ENCODE results near the gene TEP1.
"Not testable (repeated sequence)": the region's sequence is repeated elsewhere in the genome, so short reads cannot be mapped to it uniquely, and the experiment has no call there.

Gene TEP1

DNA sequence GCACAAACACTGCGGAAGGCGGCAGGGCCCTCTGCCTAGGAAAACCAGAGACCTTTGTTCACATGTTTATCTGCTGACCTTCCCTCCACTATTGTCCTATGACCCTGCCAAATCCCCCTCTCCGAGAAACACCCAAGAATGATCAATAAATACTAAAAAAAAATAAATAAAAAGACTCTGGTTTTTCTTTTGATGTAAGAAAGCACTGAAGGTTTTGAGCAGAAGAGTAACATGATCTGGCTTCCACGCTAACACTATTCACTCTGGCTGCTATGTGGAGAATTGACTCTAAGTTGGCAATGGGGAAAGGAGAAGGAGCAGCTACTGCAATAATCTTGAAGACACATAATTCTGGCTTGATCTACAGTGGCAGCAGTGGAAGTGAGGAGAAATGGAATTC, 30.3 kb upstream of the TEP1 start:
- peaks cover 37% of the 10 kb centered on the region for H3K36me3 ChIP-seq (ENCODE audit: insufficient read depth, low read depth, low read length)
- not testable (repeated sequence) for H3K27ac ChIP-seq (ENCODE audit: low read length); H3K4me1 ChIP-seq (ENCODE audit: insufficient read depth, low read length); H3K27me3 ChIP-seq (ENCODE audit: insufficient read depth, low read length); H3K4me3 ChIP-seq (ENCODE audit: low read length); H3K9ac ChIP-seq (ENCODE audit: low read depth, low read length); H3K9me3 ChIP-seq (ENCODE audit: insufficient read depth, low read depth, low read length)

DNA sequence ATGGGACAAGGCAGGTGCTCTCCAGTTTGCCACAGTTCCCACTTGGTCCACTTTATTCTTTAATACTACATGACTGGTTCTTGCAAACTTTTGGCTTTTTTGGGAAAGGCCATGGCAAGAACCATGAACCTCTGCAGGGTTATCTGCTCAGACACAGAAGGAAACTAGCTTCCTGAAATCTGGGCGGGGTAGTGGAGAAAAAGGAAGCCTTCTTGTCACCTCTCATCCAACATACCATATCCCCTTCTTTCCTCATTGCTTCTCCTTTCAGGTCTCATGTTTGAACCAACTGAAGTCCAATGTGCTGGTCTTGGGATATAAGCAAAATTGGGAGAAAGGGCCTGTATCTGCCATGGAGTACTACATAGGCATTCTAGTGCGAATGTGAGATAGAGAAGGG, 28.2 kb upstream of the TEP1 start:
- Histone ChIP-seq H3K9ac (ENCODE audit: low read depth, low read length) (no peak overlapping the region), H3K27me3 (ENCODE audit: insufficient read depth, low read length) (no peaks in the 10 kb centered on the region), H3K36me3 (ENCODE audit: insufficient read depth, low read depth, low read length) (peaks cover 15% of the 10 kb centered on the region), H3K9me3 (ENCODE audit: insufficient read depth, low read depth, low read length) (no peaks in the 10 kb centered on the region), H3K4me1 (ENCODE audit: insufficient read depth, low read length) (no peaks in the 10 kb centered on the region), H3K4me3 (ENCODE audit: low read length) (no peak overlapping the region), H3K27ac (ENCODE audit: low read length) (no peak overlapping the region)

DNA sequence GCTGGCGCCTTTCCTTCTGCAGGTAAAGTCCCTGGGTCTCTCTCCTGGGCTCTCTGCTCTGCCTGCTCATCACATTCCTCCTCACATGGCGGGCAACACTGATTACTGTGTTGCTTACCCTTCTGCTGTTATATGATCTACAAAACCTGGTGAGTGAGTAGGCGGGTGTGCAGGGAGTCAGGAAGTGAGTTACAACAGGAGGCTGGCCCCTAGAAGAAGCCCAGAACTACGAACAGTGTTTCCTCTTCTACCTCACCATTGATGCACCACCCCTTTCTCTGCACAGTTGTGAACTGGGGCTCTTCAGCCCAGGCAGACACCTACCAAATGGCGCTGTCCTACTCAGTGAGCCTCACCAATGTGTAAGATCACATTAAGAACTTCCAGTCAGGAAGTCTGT, 27.6 kb upstream of the TEP1 start:
- Histone ChIP-seq H3K27ac (ENCODE audit: low read length) (no peak overlapping the region), H3K27me3 (ENCODE audit: insufficient read depth, low read length) (no peaks in the 10 kb centered on the region), H3K9me3 (ENCODE audit: insufficient read depth, low read depth, low read length) (no peaks in the 10 kb centered on the region), H3K4me3 (ENCODE audit: low read length) (no peak overlapping the region), H3K9ac (ENCODE audit: low read depth, low read length) (no peak overlapping the region), H3K4me1 (ENCODE audit: insufficient read depth, low read length) (no peaks in the 10 kb centered on the region), H3K36me3 (ENCODE audit: insufficient read depth, low read depth, low read length) (peaks cover 9% of the 10 kb centered on the region)

DNA sequence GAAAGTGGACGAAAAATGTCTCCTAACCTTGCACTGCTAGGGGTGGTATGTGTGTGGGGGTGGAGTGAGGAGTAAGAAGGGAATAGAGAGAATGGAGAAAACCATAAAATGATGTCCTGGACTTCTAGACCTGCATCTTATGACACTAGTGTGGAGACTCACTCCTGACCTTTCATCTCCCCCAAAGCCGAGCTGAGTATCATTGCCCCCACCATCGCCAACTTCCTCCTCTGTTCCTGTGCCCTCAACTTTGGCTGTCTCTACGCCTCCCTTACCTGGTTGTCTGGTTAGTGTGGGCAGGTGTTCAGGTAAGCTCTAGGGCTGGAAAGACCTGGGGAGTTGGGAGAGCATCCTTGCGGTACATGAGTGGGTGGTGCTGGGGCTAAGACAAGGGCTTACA, 27.2 kb upstream of the TEP1 start:
- Histone ChIP-seq H3K36me3 (ENCODE audit: insufficient read depth, low read depth, low read length) (peaks cover 5% of the 10 kb centered on the region), H3K9ac (ENCODE audit: low read depth, low read length) (no peak overlapping the region), H3K27me3 (ENCODE audit: insufficient read depth, low read length) (no peaks in the 10 kb centered on the region), H3K4me3 (ENCODE audit: low read length) (no peak overlapping the region), H3K4me1 (ENCODE audit: insufficient read depth, low read length) (no peaks in the 10 kb centered on the region), H3K9me3 (ENCODE audit: insufficient read depth, low read depth, low read length) (no peaks in the 10 kb centered on the region), H3K27ac (ENCODE audit: low read length) (no peak overlapping the region)

DNA sequence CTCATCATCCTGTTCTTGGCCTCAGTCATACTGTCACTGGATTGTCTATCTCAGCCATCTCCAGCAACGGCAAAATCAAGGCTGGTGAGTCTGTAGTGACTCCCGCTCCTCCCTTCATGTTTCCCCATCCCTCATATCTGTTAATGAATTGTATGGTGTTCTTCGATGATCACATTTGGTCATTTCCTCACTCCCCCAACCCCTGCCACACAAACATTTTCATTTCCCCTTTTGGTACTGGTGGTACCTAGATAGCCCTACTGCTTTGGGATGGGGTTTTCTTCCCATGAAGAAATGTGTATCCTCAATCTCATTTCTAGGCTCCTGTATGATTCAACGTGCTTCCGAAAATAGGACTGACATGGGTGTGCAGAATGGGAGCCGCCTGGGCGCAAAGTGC, 25.4 kb upstream of the TEP1 start:
- H3K27ac ChIP-seq (ENCODE audit: low read length): no peak overlapping the region
- H3K9me3 ChIP-seq (ENCODE audit: insufficient read depth, low read depth, low read length): no peaks in the 10 kb centered on the region
- no peaks in the 10 kb centered on the region for H3K27me3 ChIP-seq (ENCODE audit: insufficient read depth, low read length)
- H3K4me3 ChIP-seq (ENCODE audit: low read length): no peak overlapping the region
- no peaks in the 10 kb centered on the region for H3K36me3 ChIP-seq (ENCODE audit: insufficient read depth, low read depth, low read length)
- no peak overlapping the region for H3K9ac ChIP-seq (ENCODE audit: low read depth, low read length)
- H3K4me1 ChIP-seq (ENCODE audit: insufficient read depth, low read length): no peaks in the 10 kb centered on the region

DNA sequence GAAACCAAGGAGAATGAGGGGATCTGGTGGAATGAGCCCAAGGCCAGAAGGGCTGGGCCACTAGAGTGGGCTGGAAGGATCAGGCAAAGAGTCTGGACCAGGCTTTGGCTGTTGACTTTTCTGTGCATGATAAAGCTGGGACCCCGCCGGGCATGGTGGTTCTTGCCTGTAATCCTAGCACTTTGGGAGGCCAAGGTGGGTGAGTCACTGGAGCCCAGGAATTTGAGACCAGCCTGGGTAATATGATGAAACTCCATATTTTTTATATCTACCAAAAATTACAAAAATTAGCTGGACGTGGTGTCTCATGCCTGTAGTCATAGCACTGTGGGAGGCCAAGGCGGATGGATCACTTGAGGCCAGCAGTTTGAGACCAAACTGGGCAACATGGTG, 23.1 kb upstream of the TEP1 start:
- no peaks in the 10 kb centered on the region for H3K36me3 ChIP-seq (ENCODE audit: insufficient read depth, low read depth, low read length)
- H3K27me3 ChIP-seq (ENCODE audit: insufficient read depth, low read length): no peaks in the 10 kb centered on the region
- no peaks in the 10 kb centered on the region for H3K9me3 ChIP-seq (ENCODE audit: insufficient read depth, low read depth, low read length)
- no peak overlapping the region for H3K4me3 ChIP-seq (ENCODE audit: low read length)
- no peak overlapping the region for H3K9ac ChIP-seq (ENCODE audit: low read depth, low read length)
- no peaks in the 10 kb centered on the region for H3K4me1 ChIP-seq (ENCODE audit: insufficient read depth, low read length)
- H3K27ac ChIP-seq (ENCODE audit: low read length): no peak overlapping the region

DNA sequence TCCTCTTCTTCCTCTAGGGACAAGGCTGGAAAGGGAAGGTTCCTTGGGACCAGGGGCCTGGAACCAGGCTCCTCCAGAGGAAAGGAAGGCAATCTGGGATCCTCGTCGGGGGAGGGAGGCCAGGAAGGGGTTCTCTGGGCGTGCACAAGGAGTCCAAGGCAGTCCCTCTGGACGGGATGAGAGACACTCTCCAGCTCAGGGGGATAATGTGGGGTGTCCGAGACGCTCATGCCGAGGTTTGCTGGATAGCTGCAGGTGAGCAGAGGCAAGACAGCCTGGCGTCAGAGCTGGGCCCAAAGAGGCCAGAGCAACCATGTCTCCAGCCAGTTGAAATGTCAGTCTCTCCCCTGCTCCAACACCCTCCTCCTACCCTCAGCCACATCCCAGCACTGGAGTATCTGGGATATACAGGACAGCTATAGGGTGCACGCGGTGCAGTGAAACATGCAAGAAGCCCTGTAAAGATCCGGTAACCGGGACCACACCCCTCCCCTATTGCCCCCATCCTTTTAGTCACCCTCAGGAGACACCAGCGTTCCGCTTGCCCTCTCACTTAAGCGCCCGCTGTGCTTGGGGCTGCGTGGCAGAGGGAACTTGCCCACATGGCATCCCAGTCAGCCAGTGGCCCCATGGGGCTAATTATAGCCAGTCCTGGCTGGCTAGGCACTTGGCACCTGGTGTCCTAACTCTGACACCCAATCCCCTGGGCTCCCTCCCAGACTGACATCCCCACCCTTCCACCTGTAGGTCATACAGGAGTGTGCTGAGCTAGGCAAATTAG, 22.5 kb upstream of the TEP1 start, which contains the start of gene KLHL33:
Gene KLHL33 (minus strand): TSS at position 585 of the 781 bp plus-strand sequence. CDS start 355 bp downstream, at position 230.
- no peak within 1 kb of the TSS for H3K27ac ChIP-seq (ENCODE audit: low read length)
- H3K36me3 ChIP-seq (ENCODE audit: insufficient read depth, low read depth, low read length): no peaks in the 10 kb centered on the region
- no peaks in the 10 kb centered on the region for H3K4me1 ChIP-seq (ENCODE audit: insufficient read depth, low read length)
- H3K4me3 ChIP-seq (ENCODE audit: low read length): no peak within 1 kb of the TSS
- H3K9ac ChIP-seq (ENCODE audit: low read depth, low read length): no peak within 1 kb of the TSS
- no peaks in the 10 kb centered on the region for H3K27me3 ChIP-seq (ENCODE audit: insufficient read depth, low read length)
- no peaks in the 10 kb centered on the region for H3K9me3 ChIP-seq (ENCODE audit: insufficient read depth, low read depth, low read length)

DNA sequence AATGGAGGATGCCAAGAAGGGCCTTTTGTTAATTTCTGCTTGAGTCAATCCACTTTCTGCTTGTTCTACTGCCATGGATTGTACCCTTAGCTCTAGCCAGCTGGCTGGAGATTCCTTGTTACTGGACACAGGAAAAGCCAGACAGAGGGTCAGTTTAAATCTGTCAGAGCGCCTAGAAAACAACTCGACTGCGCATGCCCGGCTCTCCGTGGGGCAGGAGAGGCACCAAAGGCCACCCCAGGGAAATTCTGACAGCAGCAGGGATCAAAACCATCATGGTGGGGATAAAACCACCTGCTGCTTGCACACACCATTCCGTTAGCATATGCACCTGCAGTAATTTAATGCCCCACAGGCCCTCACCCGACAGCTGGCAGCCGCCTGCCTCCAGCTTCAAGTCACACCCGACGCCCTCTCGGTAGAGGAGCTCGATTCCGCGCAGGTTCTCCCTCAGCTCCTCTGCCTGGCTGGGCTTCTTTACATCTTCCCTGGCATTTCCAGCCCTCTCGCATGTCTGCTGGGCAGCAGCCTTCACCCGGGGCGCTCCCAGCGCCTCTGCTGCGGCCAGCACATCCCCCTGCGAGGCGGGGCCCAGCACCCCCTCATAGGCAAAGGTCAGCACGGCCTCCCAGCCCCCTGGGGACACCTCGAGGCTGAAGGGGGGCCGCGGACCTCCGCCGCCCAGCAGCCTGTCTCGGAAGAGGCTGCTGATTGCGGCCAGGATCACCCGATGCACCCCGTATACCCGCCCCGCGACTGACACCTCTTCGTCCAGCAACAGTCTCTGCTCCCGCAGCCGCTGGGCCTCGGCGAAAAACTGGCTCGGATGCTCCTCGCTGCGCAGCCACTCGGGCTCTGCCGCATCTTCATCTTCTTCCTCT, 21.6 kb upstream of the TEP1 start:
- H3K27ac ChIP-seq (ENCODE audit: low read length): no peak overlapping the region
- no peak overlapping the region for H3K9ac ChIP-seq (ENCODE audit: low read depth, low read length)

DNA sequence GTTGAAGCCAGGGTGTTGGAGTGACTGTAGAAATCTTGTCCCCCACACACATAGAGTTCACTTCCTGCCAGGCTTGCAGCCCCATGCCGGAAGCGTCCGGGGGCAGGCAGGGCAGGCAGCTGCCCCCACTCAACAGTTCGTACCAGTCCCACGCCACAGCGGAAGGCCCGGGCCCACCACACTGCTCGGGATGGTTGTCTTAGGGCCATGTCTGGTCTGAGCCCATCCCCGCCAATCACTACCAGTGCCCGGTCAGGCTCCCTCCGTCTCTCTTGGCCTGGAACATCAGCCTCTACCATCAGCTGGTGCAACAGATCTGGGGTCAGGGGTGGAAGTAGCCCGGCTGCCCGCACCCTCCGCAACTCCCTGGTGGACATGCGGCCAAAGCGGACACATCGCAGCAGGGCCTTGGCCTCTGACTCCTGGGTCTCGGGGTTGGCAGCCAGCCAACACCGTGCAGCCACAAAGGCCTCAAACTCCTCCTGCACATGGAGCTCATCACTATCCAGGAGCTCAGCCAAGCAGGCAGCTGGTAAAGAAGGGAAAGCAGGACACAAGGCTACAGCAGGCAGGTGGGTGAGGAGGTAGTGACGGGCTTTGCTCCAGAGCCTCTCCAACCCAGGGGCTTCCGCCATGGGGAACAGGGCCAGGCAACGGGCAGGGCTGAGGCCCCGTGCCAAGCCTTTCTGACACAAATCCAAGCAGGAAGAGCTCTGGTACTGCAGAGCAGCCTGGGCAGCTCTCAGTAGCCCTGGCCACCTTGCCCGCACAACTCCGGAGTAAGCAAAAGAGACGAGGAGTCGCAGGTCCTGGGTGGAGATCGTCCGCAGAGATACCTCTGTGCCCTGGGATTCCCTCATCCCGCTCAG, 16.7 kb upstream of the TEP1 start:
- Histone ChIP-seq H3K9ac (ENCODE audit: low read depth, low read length) (no peak overlapping the region), H3K4me1 (ENCODE audit: insufficient read depth, low read length) (peaks cover 3% of the 10 kb centered on the region), H3K36me3 (ENCODE audit: insufficient read depth, low read depth, low read length) (no peaks in the 10 kb centered on the region), H3K9me3 (ENCODE audit: insufficient read depth, low read depth, low read length) (no peaks in the 10 kb centered on the region), H3K4me3 (ENCODE audit: low read length) (no peak overlapping the region), H3K27me3 (ENCODE audit: insufficient read depth, low read length) (no peaks in the 10 kb centered on the region), H3K27ac (ENCODE audit: low read length) (no peak overlapping the region)

More for the DNA sequence above, 21.6 kb upstream of the TEP1 start:
- no peaks in the 10 kb centered on the region for H3K9me3 ChIP-seq (ENCODE audit: insufficient read depth, low read depth, low read length)
- no peaks in the 10 kb centered on the region for H3K36me3 ChIP-seq (ENCODE audit: insufficient read depth, low read depth, low read length)
- H3K27me3 ChIP-seq (ENCODE audit: insufficient read depth, low read length): no peaks in the 10 kb centered on the region
- H3K4me3 ChIP-seq (ENCODE audit: low read length): no peak overlapping the region
- H3K4me1 ChIP-seq (ENCODE audit: insufficient read depth, low read length): no peaks in the 10 kb centered on the region

DNA sequence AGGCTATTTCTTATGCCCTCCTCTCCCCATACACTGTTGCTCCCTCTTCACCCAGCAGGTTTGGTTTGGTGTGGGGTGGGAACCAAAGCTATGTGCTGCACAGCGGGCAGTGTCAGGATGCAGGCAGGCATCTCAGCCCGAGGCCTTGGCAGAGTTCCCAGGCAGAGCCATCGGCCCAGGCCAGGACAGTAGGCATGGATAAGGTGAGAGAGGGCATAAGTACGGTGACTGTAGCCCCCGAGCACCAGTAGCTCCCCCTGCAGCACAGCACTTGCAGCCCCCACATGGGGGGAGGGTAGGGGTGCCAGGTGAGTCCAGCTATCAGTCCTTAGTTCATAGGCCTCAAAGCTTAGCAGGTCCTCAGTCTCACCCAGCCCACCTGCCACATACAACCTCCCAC, 15.5 kb upstream of the TEP1 start:
- no peaks in the 10 kb centered on the region for H3K27me3 ChIP-seq (ENCODE audit: insufficient read depth, low read length)
- no peak overlapping the region for H3K4me3 ChIP-seq (ENCODE audit: low read length)
- no peaks in the 10 kb centered on the region for H3K36me3 ChIP-seq (ENCODE audit: insufficient read depth, low read depth, low read length)
- H3K27ac ChIP-seq (ENCODE audit: low read length): no peak overlapping the region
- H3K4me1 ChIP-seq (ENCODE audit: insufficient read depth, low read length): peaks cover 3% of the 10 kb centered on the region
- H3K9me3 ChIP-seq (ENCODE audit: insufficient read depth, low read depth, low read length): no peaks in the 10 kb centered on the region
- H3K9ac ChIP-seq (ENCODE audit: low read depth, low read length): no peak overlapping the region

DNA sequence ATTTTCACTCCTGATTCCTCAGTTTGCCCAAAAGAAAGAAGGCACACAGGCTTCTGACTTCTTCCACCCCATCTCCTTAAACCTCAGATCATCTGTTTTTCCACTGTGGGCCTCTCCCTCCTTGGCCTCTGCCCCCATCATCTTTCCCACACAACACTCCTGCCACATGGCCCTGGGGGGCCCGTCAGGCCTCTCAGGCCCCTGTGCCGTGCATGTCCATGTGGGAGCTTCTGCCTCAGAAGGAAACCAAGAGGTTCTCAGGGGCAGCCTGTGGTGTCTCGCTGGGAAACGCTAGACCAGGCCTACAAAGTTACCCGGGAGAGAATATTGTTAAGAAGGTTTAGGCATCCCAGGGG, 14.7 kb upstream of the TEP1 start:
- H3K27me3 ChIP-seq (ENCODE audit: insufficient read depth, low read length): no peaks in the 10 kb centered on the region
- H3K9me3 ChIP-seq (ENCODE audit: insufficient read depth, low read depth, low read length): no peaks in the 10 kb centered on the region
- H3K9ac ChIP-seq (ENCODE audit: low read depth, low read length): no peak overlapping the region
- peaks cover 3% of the 10 kb centered on the region for H3K4me1 ChIP-seq (ENCODE audit: insufficient read depth, low read length)
- no peak overlapping the region for H3K27ac ChIP-seq (ENCODE audit: low read length)
- no peaks in the 10 kb centered on the region for H3K36me3 ChIP-seq (ENCODE audit: insufficient read depth, low read depth, low read length)
- H3K4me3 ChIP-seq (ENCODE audit: low read length): no peak overlapping the region

All from iPS-20b (cell line).